GM12891 (cell line): ENCODE data around the gene ZNF681.
"Not testable (repeated sequence)": the region's sequence is repeated elsewhere in the genome, so short reads cannot be mapped to it uniquely, and the experiment has no call there.

Experiments used
- DNase-seq: peaks from one replicate; pipeline ENCODE4 v3.0.0; 2011; ENCODE audit warnings: low spot score; ENCODE audit not compliant: insufficient read length
- FAIRE-seq: peaks from 2 replicates; lab custom pipeline; 2011; peaks lifted over from hg19 to GRCh38; lab: Jason Lieb, UNC
- PAX5 ChIP-seq: IDR thresholded peaks from 2 replicates; pipeline ENCODE4 v1.6.1; 2011; ENCODE audit warnings: low read length, moderate library complexity, mild to moderate bottlenecking; ENCODE audit not compliant: insufficient read depth, severe bottlenecking
- POLR2A ChIP-seq: IDR thresholded peaks from 2 replicates; pipeline ENCODE4 v1.6.1; 2011; ENCODE audit warnings: low read depth, low read length, control low read depth
- POLR2AphosphoS5 ChIP-seq: IDR thresholded peaks from 2 replicates; pipeline ENCODE4 v1.6.1; 2011; ENCODE audit warnings: low read depth, low read length, control low read depth
- SPI1 ChIP-seq: IDR thresholded peaks from 2 replicates; pipeline ENCODE4 v1.6.1; 2011; ENCODE audit warnings: low read depth, low read length, control low read depth
- TAF1 ChIP-seq: IDR thresholded peaks from 2 replicates; pipeline ENCODE4 v1.6.1; 2011; ENCODE audit warnings: low read depth, low read length, control low read depth

Gene ZNF681

DNA sequence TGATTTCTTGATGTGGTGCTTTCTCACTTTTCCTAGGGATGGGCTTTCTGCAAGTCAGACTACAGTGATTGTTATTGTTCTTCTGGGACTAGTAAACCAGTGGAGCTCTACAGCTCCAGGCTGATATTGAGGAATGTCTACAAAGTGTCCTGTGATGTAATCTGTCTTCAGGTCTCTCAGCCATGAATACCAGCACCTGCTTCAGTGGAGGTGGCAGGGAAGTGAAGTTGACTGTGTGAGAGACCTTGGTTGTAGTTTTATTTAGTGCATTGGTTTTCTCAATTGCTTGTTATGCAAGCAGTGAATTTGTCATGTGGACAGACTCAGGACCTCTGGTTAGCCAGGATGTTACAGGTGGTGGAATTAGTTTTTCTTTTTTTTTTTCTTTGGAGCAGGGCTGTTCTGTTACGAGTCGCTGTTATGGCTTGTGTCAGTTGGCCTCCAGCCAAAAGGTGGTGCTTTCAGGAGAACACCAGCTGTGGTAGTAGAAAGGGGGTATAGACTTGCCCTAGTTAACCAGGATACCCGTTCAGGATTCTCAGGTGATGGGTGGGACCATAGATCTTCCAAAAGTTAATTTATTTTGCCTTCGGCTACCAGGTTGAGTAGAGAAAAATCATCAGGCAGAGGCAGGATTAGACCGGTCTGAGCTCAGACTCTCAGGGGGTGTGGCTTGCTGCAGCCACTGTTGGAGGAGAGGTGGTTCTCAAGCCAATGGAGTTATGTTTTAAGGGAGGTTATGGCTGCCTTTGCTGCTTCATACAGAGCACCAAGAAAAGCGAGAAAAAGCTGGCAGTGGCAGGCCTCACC is 59.8 kb downstream of the ZNF681 start:
- TF ChIP-seq SPI1 (no peak), POLR2AphosphoS5 (no peak), TAF1 (no peak), POLR2A (no peak), PAX5 (no peak)
- DNase-seq = no peak
- no peak for FAIRE-seq

DNA sequence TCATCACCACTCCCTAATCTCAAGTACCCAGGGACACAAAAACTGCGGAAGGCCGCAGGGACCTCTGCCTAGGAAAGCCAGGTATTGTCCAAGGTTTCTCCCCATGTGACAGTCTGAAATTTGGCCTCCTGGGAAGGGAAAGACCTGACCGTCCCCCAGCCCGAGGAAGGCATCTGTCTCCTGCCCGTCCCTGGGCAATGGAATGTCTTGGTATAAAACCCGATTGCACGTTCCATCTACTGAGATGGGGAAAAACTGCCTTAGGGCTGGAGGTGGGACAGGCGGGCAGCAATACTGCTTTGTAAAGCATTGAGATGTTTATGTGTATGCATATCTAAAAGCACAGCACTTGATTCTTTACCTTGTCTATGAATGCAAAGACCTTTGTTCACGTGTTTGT is 65.8 kb downstream of the ZNF681 start:
- not testable (repeated sequence) for DNase-seq, FAIRE-seq
